ENCODE data around the gene TLR1.
"Not testable (repeated sequence)": the region's sequence is repeated elsewhere in the genome, so short reads cannot be mapped to it uniquely, and the experiment has no call there.

The TLR1 gene

DNA sequence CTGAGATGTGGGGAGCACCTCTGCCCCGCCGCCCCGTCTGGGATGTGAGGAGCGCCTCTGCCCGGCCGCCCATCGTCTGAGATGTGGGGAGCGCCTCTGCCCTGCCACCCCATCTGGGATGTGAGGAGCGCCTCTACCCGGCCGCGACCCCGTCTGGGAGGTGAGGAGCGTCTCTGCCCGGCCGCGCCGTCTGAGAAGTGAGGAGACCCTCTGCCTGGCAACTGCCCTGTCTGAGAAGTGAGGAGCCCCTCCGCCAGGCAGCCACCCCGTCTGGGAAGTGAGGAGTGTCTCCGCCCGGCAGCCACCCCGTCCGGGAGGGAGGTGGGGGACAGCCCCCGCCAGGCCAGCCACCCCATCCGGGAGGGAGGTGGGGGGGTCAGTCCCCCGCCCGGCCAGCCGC, 2.9 kb upstream of the TLR1 start:
- DNase-seq (ENCODE audit: low read depth in 1 of 2, low spot score in 1 of 2) = not testable (repeated sequence)

DNA sequence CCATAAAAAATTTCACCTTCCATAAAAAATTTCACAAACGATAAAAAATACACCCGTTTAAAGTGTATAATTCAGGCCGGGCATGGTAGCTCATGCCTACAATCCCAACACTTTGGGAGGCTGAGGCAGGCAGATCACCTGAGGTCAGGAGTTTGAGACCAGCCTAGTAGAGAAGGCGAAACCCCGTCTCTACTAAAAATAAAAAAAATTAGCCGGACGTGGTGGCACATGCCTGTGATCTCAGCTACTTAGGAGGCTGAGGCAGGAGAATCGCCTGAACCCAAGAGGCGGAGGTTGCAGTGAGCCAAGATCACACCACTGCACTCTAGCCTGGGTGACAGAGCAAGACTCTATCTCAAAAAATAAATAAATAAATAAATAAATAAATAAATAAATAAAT, 1.7 kb upstream of the TLR1 start:
- DNase-seq (ENCODE audit: low read depth in 1 of 2, low spot score in 1 of 2) = not testable (repeated sequence)

DNA sequence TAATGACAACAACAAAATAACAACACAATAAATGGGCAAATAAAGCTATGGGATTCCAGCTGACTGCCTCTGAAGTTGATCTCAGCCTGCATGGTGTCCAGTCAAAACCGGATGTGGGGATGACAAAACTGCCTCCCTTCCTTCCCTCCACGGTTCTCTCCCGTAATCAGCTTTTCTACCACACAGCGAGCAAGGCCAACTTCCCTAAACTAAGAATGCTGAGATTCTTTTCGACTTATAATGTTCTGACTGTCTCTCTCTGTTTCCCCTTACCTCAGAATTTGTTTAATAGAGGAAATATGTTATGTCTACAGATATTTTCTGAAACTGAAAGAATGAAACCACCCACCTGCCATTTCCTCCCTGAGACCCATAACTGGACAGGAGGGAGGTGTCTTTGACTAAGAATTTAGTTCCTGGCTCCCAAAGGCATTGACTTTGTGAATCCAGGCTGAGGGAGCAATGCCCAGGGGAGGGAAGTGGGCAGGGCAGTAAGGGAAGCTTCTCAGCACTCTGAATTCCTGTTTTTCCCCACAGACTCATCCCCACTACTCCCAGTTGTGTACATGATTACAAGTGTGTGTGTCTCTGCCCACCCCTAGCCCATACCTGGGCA, 1.0 kb upstream of the TLR1 start:
- no peak for DNase-seq (ENCODE audit: low read depth in 1 of 2, low spot score in 1 of 2)

DNA sequence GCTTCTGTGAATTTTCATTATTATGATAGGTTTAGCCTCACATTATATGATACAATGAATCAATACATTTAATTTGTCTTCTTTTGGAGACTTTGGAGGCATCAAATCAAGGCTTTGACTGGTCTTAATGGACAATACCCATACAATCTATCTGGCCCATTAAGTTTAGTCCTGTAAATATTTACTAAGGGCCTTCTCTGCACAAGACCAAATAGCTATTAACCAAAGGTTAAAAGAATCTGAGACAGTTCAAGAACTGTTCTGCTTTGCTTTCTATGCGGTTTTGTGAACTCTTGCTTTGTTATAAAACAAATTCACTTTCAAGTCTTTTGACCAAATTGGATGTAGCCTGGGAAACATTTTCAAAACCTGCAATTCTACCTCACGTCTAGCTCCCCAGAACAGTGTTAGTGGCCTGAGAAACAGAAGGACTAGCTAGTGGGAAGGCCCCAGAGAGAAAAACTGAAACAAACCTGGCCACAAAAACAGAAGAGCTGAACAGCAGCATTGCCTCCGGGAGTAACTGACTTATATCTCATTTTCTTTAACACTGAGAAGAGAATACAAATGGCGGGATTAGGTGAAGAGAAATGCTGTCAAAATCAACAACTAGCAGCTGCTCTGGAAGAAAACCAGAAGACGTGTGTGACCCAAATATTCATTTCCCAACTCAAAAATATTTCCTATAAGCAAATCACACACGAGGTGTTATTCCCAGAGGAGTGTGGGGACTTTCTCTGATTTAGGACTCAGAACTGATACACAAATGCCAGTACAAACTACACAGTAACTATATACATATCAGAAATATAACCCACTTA, 548 bp downstream of the TLR1 start:
- no peak for DNase-seq (ENCODE audit: low read depth in 1 of 2, low spot score in 1 of 2)

DNA sequence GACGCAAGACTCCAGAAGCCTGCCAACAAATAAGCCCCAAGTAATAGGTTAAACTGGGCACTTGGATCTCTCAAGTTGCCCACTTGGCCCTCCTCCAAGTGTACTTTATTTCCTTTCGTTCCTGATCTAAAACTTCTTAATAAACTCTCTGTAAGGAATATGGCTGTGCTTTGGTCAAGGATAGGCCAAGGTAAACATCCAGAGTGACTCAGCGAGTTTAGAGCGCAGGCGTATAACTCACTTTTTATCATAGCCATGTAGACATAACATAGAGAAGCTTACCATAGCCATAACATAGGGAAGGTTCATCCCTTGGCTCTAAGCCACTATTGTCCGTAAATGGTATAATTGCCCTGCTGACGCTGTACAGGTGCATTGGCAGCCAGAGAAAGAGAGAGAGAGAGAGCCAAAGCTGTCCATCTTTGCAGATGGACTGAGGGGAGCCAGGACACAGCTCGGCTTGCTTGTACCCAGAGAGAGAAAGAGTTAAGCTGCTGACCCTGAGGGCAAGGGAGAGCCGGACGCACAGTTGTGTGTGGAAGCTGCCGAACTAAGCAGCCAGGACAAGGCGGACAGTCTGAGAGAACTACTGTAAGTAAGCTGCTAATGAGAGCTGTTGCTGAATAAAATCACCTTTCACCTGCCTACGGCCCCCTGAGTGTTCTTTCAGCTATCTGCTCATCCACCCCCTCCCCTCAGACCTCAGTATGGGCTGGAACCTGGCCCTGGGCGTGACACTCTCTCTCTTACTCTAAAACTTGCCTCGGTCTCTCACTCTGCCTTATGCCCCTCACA, 1.8 kb downstream of the TLR1 start:
- DNase-seq (ENCODE audit: low read depth in 1 of 2, low spot score in 1 of 2) = no peak

DNA sequence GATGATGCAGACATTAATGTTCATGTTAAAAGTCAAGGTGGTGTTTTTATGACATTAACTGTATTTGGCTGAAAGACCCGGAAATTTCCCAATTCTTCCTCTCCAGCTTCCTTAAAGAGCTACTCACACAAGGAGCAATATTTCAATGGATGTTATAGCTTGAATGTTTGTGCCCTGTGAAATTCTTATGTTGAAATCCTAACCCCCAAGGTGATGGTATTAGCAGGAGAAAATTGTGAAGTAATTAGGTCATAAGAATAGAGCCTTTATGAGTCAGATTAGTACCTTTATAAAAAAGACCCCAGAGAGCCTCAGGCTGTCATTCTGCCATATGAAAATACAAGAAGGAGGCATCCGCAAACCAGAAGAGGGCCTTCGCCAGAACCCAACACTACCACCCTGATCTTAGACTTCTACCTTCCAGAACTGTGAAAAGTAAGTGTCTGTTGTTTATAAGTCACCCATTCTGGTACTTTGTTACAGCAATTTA, 3.6 kb downstream of the TLR1 start:
- no peak for DNase-seq (ENCODE audit: low read depth in 1 of 2, low spot score in 1 of 2)

DNA sequence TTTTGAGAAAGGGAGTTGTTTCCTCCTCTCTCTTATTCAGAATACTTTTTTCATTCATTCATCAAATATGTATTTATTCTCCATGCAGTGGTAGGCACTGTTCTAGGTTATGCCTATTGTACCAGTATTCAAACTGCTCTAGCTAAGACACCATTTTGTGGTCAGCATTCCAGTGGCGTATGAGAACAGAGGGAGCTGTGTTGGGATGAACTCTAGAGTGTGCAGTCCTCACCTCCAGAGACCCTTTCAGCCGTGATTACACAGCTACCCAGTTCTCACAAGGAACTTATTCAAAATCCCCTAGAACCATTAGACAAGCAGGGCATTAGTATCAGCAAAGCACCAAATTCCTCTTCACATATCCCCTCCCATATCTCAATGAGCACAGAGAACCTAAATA, 4.2 kb downstream of the TLR1 start:
- DNase-seq (ENCODE audit: low read depth in 1 of 2, low spot score in 1 of 2) = no peak

DNA sequence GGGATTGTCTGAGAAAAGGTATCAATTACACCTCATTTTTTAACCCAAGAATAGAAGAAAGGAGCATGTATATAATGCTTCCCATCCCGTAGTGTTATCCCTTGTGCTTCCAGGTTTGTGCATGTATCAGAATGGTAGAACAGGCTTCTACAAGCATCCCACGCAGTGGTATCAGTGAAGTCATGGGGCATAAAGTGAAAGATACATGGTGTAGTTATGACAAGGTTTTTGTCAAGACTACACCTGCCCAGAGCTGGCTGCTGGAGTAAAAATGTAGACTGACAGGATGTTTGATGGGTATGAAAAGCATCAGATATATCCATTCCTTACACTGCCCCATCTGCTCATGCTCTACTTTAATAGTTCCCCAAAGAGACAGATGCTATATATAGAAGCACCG, 9.5 kb downstream of the TLR1 start:
- DNase-seq (ENCODE audit: low read depth in 1 of 2, low spot score in 1 of 2) = no peak

DNA sequence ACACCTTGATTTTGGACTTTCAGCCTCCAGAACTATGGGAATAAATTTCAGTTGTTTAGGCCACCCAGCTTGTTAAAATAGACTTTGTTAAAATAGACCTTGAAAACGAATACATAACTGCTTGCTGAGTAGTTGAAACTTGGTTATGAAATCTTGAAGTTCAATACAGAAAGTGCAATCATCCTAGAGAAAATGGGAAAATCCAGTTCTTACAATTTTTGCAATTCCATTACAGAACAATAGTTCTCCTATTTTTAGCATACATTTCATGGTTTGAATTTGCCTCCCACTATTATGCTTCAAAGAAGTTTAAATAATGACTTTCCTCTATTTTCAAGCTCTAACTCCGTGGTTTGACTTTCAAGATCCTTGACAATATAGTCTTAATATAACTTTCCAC, 10.5 kb downstream of the TLR1 start:
- no peak for DNase-seq (ENCODE audit: low read depth in 1 of 2, low spot score in 1 of 2)

DNA sequence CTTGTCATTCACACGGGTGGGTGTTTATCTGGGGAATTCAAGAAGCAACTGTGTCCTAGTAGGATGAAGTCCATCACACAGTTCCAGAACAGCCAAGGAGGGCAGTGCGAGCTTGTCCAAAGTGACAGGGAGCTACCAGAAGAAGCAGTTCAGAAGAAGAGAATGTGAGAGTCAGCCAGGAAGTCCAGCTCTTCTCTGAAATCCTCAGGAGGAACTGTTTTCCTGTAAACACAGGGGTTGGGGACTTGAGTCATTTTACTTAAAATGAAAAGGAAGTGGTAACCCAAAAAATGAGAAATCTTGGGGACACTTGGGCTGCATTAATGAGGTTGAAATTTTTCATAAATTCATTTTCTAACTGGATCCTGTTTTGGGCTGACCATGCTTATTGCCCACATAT, 13.6 kb downstream of the TLR1 start:
- DNase-seq (ENCODE audit: low read depth in 1 of 2, low spot score in 1 of 2) = no peak

DNA sequence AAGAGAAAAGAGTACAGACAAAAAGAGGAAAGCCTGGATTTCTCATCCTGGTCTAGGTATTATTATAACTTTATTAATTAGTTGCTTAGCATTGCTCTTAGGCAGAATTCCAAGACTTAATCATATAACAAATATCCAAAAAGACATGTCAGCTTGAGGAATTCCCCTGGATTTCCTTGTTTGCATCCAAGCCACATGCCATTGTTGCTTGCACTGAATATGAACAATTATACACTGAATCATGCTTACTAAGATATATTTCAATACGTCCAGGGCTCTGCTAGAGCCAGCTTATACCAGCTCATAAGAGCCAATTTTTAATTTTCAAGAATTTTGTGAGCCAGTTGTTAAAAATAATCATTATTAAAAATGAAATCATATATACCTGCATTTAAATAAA, 16.3 kb downstream of the TLR1 start:
- DNase-seq (ENCODE audit: low read depth in 1 of 2, low spot score in 1 of 2) = no peak

DNA sequence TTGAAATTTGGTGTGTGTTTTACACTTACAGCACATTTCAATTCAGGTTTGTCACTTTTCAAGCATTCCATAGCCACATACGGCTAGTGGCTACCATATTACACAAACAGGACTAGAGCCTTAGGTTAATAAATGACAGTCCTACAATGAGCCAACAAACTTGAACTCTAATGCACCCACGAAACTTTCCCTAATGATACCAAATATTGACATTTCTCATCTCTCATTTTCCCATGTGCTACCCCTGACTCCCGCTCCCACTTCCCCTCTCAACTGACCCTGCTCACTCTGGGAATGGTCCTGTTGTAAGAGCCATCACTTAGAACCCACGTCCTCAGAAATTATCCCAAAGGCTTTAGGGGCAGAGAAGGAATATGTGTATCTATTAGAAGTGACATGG, 16.9 kb downstream of the TLR1 start:
- no peak for DNase-seq (ENCODE audit: low read depth in 1 of 2, low spot score in 1 of 2)

DNA sequence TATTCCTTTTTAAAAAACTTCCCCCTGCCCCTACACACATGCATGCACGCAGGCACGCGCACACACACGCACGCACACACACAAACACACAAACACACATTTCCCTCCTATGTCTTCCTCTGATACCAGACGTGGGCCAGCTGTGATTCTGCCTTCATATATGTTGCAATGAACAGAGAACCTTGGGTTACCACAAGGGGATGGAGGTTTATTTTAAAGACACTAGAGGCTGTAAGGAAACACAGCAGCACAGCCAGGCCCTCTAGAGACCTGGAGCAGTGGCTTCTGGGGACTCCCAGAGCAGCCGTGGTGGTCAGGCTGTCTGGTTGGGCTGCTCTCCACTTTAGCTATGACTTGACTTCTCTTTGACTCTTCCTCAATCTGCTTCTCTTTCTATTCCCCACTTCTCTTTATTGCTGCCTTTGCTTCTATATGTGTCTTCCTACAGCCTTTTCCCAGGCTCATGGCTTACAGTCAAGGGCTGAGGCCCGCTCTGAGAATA, 18.6 kb downstream of the TLR1 start:
- DNase-seq (ENCODE audit: low read depth in 1 of 2, low spot score in 1 of 2) = no peak

DNA sequence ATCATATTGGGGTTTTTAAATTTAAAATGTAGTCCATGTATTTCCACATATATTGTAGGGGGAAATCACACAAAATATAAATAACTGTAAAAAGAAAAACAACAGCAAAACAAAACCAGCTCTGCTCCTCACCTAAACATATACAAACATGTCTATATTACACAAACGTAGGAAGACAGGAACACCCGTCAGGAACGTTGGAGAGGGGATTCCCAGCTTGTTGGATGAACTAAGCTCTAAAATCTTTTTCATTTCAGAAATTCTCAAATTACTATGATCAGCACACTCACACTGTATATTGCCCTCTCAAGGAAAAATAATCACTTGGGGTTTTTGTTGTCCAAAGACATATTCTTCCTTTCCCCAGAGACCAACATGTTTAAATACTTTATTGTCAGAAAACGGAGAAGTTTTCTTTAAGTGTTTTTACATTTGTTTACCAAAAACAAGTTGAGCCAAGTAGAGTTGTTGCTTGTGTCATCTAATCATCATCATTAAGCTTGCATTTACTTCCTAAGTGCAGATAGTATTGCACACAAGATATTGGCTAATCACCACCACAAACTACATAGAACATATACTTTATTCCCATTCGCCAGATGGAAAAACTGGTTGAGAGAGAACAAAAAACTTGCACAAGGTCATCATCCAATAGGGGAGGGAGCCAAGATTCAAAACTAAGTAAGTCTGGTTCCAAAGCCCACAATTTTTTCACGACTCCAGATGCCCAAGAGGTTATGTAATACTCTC, 19.4 kb downstream of the TLR1 start:
- no peak for DNase-seq (ENCODE audit: low read depth in 1 of 2, low spot score in 1 of 2)

DNA sequence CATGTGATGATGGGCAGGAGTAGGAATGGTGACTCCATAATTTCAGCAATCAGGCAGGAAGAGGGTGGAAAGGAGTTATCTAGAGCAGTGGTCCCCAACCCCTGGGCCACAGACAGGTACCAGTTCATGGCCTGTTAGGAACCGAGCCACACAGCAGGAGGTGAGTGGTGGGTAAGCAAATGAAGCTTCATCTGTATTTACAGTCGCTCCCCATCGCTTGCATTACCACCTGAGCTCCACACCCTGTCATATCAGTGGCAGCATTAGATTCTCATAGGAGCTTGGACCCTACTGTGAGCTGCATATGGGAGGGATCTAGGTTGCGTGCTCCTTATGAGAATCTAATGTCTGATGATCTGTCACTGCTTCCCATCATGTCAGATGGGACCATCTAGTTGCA, 20.4 kb downstream of the TLR1 start:
- no peak for DNase-seq (ENCODE audit: low read depth in 1 of 2, low spot score in 1 of 2)

DNA sequence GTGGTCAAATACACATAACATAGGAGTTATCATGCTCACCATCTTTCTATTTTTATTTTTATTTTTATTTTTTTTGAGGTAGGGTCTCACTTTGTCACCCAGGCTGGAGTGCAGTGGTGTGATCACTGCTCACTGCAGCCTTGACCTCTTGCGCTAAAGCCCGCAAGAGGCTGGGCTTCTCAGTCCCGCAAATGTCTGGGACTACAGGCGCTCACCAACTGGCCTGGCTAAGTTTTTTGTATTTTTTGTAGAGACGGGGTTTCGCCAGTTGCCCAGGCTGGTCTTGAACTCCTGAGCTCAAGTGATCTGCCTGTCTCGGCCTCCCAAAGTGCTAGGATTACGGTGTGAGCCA, 21.5 kb downstream of the TLR1 start:
- DNase-seq (ENCODE audit: low read depth in 1 of 2, low spot score in 1 of 2) = no peak

DNA sequence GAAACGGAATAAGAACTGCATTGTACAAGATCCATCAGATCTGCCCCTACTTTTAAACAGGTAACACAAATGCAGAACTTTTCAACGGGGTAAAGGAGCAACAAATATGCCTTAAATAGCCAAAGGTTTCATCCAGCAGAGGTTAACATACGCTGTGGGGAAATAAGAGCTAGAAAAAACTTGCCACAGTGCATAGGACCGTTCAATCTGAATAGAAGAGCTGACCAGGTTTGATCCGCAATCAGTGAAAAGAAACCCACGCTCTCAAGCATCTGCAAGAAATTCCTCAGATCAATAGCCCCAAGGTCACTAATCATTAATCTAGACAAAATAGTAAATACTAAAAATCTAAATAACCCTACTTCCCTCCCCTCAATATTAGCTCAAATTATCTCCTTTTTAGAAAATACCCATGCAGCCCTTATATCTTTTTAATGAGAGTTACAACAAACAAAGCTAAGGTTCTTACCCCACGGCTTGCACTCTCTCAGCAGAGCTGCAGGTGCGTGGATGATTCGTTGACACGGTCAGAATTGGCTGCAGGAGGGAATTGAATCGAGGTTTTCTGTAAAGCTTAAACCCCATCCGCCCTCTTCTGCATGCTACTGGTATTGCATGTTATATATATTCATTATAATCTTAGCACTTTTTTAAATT, 22.0 kb downstream of the TLR1 start, which contains the start of gene TLR10:
TLR10 (minus strand) TSS at position 539 of the 657 bp plus-strand sequence. CDS start 7,400 bp downstream, outside the sequence.
- DNase-seq (ENCODE audit: low read depth in 1 of 2, low spot score in 1 of 2) = no peak

DNA sequence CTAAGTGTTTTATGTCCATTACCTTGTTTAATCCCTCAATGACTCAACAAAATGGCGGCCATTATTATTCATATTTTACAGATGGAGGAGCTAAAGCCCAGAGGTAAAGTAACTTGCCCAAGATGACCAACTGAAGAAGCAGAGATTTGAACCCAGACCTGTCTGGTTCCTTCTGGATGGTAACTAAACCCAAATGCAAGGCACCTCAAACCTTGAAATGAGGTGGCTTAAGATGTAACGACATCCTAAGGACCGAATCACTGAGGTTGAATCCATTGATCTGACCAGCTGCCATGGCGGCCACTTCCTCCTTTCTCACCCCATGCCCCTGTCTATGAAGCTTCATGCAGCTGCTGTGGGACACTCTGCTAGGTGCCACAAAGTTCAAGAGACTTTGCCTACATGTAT, 22.7 kb downstream of the TLR1 start:
- DNase-seq (ENCODE audit: low read depth in 1 of 2, low spot score in 1 of 2) = no peak

DNA sequence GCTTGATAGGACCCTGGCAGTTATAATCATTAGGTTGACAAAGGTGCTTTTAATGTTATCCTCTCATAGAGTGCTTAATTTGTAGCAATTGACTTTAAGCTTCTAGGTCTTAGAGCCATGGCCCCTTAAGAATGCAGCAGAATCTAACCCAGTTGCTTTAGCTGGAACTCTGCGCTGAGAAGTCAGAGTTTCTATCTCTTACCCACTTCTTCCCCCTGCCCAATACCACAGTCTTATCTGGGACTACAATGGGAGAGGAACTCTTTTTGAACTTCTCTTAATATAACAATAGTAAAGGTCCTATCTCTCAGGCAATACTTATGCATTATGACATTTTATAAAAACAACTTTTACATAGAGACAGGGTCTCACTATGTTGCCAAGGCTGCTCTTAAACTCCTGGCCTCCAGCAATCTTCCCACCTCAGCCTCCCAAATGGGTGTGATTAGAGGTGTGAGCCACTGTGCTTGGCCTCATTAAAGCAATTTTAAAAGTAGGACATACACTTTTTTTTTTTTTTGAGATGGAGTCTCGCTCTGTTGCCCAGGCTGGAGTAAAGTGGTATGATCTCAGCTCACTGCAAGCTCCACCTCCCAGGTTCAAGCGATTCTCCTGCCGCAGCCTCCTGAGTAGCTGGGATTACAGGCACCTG, 23.6 kb downstream of the TLR1 start:
- no peak for DNase-seq (ENCODE audit: low read depth in 1 of 2, low spot score in 1 of 2)

DNA sequence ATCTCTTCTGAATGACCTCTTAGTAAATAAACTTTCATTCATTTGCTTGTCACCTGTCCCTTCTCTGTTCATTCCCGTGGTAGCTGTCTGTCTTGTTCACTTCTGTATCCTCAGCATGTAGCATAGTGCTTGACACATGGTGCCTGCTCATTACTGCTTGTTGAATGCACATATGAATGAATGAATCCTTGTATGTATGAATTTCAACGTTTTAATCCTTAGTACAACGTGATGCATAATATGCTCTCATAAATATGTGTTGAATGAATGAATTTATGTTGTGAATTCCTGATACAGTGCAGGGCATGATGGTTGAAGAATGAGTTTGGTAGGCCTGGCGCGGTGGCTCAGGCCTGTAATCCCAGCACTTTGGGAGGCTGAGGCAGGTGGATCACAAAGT, 24.8 kb downstream of the TLR1 start:
- DNase-seq (ENCODE audit: low read depth in 1 of 2, low spot score in 1 of 2) = no peak
